ENCODE measurements around the gene DMTF1.

DNA sequence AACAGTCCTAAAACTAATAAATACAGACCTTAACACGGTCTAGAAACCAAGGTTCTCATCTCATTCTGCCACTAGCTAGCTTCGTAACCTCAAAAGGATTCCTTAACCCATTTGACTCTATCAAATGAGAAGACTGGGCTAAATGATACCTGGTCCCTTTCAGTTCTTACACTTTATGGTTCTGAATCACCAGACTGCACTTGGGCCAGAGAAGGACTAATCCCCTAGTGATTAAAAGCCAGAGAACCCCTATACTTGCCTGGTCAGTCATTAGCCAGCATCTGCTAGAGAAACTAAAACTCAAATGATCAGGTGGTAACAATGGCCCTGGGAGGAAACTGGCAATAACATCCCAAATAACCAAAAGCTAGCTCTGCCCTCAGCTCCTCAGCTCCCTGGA, 50.5 kb downstream of the DMTF1 start:
- TF ChIP-seq, protein P1, sequence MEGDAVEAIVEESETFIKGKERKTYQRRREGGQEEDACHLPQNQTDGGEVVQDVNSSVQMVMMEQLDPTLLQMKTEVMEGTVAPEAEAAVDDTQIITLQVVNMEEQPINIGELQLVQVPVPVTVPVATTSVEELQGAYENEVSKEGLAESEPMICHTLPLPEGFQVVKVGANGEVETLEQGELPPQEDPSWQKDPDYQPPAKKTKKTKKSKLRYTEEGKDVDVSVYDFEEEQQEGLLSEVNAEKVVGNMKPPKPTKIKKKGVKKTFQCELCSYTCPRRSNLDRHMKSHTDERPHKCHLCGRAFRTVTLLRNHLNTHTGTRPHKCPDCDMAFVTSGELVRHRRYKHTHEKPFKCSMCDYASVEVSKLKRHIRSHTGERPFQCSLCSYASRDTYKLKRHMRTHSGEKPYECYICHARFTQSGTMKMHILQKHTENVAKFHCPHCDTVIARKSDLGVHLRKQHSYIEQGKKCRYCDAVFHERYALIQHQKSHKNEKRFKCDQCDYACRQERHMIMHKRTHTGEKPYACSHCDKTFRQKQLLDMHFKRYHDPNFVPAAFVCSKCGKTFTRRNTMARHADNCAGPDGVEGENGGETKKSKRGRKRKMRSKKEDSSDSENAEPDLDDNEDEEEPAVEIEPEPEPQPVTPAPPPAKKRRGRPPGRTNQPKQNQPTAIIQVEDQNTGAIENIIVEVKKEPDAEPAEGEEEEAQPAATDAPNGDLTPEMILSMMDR (conservative IDR thresholded peaks at IDR 0.05; ENCODE audit: low read length), result no peak
- TF ChIP-seq EZH2phosphoT487 (IDR thresholded peaks at IDR 0.05; ENCODE audit: borderline replicate concordance), result no peak

All from Loucy (cell line).